ENCODE data around the gene MOB3B. TPM values are rescaled to one million over a fixed set of nuclear protein-coding genes. Genes with fewer than 3 reads are reported as not detected.

MOB3B gene
- polyA plus RNA-seq, 1 experiment: 0.04 TPM

DNA sequence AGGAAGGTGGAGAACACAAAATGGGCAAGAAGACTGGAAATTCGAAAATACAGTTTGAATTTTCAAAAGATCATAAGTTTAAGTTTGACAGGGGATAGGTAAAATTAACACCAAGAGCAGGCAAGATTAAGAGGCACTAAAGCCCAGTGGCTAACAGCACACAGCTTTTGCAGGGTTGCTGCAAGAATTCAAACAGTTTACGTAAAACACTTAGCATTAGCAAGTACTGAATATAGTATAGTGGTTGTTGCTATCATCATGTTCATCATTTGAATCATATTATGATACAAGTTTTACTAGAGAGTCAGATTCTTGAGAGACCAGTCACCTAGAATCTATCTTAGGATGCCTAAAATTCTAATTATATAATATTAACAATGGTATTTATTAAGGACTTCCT lies 66.8 kb downstream of the MOB3B start:
- POLR2A ChIA-PET: no interaction called here
- Histone ChIP-seq H3K4me3 (ENCODE audit: low read depth, low read length) (no peak overlapping the region), H3K36me3 (ENCODE audit: control insufficient read depth, insufficient read depth, low read length) (no peaks in the 10 kb centered on the region), H3K27me3 (ENCODE audit: control insufficient read depth, insufficient read depth, low read length) (no peaks in the 10 kb centered on the region)
- CTCF ChIA-PET: no interaction called here
- TF ChIP-seq, protein P1, sequence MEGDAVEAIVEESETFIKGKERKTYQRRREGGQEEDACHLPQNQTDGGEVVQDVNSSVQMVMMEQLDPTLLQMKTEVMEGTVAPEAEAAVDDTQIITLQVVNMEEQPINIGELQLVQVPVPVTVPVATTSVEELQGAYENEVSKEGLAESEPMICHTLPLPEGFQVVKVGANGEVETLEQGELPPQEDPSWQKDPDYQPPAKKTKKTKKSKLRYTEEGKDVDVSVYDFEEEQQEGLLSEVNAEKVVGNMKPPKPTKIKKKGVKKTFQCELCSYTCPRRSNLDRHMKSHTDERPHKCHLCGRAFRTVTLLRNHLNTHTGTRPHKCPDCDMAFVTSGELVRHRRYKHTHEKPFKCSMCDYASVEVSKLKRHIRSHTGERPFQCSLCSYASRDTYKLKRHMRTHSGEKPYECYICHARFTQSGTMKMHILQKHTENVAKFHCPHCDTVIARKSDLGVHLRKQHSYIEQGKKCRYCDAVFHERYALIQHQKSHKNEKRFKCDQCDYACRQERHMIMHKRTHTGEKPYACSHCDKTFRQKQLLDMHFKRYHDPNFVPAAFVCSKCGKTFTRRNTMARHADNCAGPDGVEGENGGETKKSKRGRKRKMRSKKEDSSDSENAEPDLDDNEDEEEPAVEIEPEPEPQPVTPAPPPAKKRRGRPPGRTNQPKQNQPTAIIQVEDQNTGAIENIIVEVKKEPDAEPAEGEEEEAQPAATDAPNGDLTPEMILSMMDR (IDR thresholded peaks at IDR 0.05; ENCODE audit: insufficient read depth, low read depth, low read length): no peak
- no peak for DNase-seq (ENCODE audit: low read depth)

GRCh38 chr9:27462434-27462833 lies 67.2 kb downstream of the MOB3B start:
- CTCF ChIA-PET: no interaction called here
- POLR2A ChIA-PET: no interaction called here
- TF ChIP-seq, protein P1 (IDR thresholded peaks at IDR 0.05; ENCODE audit: insufficient read depth, low read depth, low read length): no peak

GRCh38 chr9:27460226-27461023 lies 69.2 kb downstream of the MOB3B start:
- TF ChIP-seq, protein P1 (IDR thresholded peaks at IDR 0.05; ENCODE audit: insufficient read depth, low read depth, low read length): no peak
- H3K4me3 ChIP-seq (ENCODE audit: low read depth, low read length): no peak overlapping the region
- ChIA-PET CTCF (no interaction called here), POLR2A (no interaction called here)
- H3K36me3 ChIP-seq (ENCODE audit: control insufficient read depth, insufficient read depth, low read length): no peaks in the 10 kb centered on the region
- no peak for DNase-seq (ENCODE audit: low read depth)
- H3K27me3 ChIP-seq (ENCODE audit: control insufficient read depth, insufficient read depth, low read length): no peaks in the 10 kb centered on the region

More at GRCh38 chr9:27462434-27462833, 67.2 kb downstream of the MOB3B start:
- no peaks in the 10 kb centered on the region for H3K27me3 ChIP-seq (ENCODE audit: control insufficient read depth, insufficient read depth, low read length)
- DNase-seq (ENCODE audit: low read depth): no peak
- H3K36me3 ChIP-seq (ENCODE audit: control insufficient read depth, insufficient read depth, low read length): no peaks in the 10 kb centered on the region
- no peak overlapping the region for H3K4me3 ChIP-seq (ENCODE audit: low read depth, low read length)

DNA sequence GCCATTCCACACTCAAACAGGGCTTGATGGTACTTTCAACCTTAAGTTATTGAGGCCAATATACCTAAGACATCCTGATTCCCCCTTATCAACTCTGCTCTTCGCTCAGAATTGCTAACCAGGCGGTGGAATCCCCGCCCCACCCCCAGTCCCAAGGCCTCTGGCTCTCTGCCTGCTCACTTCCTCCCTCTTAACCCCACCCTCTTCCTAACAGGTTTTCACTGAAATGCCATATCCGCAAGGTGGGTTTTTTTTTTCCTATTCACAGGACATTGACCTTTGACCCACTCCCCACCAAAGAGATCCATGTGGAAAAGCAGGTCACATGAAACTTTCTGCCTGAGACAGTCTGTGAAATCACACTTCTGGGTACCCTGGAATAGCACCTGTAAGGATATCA lies 72.2 kb downstream of the MOB3B start:
- TF ChIP-seq, protein P1 (IDR thresholded peaks at IDR 0.05; ENCODE audit: insufficient read depth, low read depth, low read length): no peak
- H3K27me3 ChIP-seq (ENCODE audit: control insufficient read depth, insufficient read depth, low read length): no peaks in the 10 kb centered on the region; the same call in 1 of the 2 replicates
- H3K4me3 ChIP-seq (ENCODE audit: low read depth, low read length): no peak overlapping the region
- no peak for DNase-seq (ENCODE audit: low read depth)
- no peaks in the 10 kb centered on the region for H3K36me3 ChIP-seq (ENCODE audit: control insufficient read depth, insufficient read depth, low read length)
- ChIA-PET POLR2A (no interaction called here), CTCF (no interaction called here)

- CTCF ChIA-PET: no interaction called here
- TF ChIP-seq, protein P1 (IDR thresholded peaks at IDR 0.05; ENCODE audit: insufficient read depth, low read depth, low read length): no peak
- no peaks in the 10 kb centered on the region for H3K36me3 ChIP-seq (ENCODE audit: control insufficient read depth, insufficient read depth, low read length)
- DNase-seq (ENCODE audit: low read depth): no peak
- POLR2A ChIA-PET: no interaction called here
- H3K27me3 ChIP-seq (ENCODE audit: control insufficient read depth, insufficient read depth, low read length): no peaks in the 10 kb centered on the region; the same call in 1 of the 2 replicates
- H3K4me3 ChIP-seq (ENCODE audit: low read depth, low read length): no peak overlapping the region
Measured at GRCh38 chr9:27453860-27454553, 75.6 kb downstream of the MOB3B start.
